NCI-H2107 treated with DMSO at 0.1 percent for 48 hours (cell line): Measurements from ENCODE around the gene SH3RF3.

Experiments used
- DNase-seq: peaks from one replicate; lab custom pipeline; 2025; ENCODE audit not compliant: unreplicated experiment; lab: John Stamatoyannopoulos, UW

Gene SH3RF3

GRCh38 chr2:109330056-109330455 is 201.1 kb downstream of the SH3RF3 start:
- no peak for DNase-seq

DNA sequence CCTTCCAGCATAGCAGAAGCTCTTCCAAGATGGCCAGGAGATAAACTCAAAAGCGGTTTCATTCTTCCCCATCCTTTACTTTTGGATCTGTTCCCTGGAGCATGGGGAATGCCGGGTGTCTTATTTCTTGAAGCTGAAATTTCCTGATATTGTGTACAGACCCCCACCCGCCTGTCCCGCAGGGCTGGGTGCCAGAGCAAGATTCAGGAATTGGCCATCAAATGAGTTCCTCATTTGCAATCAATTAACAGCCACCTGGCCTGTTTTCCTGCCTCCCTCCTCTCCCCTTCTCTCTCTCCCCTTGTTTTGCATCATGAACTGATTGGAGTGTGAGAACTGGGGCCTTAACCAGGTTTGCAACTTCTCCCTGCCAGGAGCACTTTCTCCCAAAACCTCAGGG is 202.1 kb downstream of the SH3RF3 start:
- no peak for DNase-seq

DNA sequence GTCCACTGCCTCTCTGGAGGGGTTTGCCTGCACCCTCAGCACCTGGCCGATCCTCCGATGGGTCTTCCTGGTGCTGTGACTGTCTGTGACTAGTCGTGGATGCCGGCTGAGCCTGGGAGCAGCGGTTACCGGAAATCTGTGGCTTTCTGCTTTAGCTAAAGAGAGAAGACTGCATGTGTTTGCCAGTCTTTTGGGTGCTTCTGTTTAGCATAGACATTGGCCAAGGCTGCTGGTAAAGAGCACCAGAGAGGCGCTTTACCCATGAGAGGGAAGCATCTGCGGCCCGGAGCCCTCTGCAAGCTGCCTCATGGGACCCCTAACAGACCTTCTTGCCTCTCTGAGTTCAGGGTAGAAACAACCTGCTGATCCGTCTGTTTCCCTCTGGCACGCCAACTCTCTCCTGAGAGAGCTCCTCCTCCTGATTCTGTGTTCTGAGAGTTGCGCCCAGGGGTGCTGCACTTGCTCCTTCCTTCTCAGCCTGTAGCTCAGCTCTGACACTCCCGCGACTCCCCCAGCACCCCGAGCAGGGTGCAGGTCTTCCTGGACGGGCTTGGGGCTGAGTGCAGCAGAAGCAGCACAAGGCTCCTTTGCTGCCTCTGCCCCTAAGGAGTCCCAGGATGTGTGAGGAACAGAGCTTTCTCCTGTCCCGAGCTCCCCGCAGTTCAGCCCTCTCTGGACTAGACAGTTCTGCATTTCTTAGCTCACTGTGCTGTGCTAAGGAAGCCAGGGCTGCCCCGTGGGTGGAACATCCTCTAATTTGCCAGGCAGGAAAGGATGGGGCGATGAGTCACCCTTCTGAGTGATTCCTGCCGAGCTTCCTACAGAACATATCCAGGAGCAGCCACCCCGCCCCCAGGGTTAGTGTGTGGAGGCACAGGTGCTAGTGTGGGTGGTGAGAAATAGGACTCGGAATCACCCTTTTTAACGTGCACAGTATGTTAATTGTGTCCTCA is 203.2 kb downstream of the SH3RF3 start:
- no peak for DNase-seq

DNA sequence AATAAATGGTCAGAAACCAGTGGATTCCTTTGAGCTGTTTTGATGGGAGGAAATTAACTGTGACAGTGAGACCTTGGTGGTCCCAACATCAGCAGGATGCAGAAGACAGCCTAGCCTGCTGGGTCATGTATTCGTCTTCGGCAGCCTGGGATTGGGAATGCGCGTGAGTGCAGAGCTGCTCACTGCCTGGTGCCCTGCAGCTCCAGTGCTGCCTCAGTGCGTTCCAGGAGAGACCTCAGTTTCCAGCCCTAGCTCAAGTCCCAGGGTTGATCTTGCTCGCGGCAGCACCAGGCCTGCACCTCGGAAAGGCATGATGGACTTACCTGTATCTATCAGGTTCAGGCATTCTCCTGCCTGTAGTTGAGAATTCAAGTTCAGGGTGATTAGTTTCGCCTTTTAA is 203.9 kb downstream of the SH3RF3 start:
- no peak for DNase-seq

DNA sequence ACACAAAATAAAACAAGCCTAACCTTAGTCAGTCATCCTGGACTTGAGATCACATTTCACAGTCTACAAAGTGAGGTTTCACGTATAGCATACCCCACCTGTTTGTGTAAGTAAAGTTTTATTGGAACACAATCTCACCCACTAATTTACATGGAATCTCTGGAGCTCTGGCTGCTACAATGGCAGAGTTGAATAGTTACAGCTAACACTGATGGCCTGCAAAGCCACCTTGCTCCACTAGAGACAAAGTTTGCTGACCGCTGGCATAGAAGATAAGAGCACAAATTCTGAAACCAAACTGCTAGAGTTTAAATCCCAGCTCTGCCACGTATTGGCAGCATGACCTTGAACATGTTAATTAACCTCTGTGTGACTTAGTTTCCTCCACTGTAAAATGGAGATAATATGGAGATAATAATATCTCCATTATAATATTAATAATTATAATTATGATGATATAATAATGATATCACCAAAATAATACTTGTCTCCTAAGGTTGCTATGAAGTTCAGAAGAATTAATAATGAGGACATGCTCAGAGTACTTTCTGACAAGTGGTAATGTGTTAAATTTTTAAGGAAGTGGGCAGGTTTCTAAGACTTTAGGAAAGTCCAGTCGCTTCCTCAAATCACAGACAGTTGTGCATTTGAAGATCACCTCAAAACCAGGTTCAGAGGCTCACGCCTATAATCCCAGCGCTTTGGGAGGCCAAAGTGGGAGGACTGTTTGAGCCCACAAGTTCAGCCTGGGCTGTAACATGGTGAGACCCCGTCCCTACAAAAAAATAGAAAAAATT is 204.6 kb downstream of the SH3RF3 start:
- DNase-seq = no peak

DNA sequence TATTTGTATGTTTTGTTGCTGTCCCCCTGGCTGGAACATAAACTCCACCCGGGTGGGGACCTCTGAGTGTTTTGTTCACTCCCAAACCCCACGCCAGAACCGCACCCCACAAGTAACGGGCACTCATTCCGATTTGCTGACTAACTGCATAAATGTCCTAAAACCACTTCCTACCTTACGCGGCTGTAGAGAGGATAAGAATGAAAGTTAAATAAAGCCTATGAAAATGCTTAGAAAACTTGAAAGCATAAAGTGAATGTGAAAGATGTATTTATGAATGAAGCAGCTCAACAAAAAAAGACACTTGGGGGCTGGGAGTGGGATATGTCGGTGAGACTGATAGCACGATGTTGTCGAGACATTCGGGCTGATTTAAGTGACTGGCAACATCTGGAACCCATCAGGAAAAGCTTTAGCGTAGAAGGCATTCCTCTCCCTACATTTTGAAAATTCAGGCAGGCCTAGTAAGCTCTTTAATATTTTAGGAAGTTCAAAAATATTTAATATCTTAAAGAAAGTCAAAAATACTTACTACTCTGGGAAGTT is 206.7 kb downstream of the SH3RF3 start:
- no peak for DNase-seq

- no peak for DNase-seq
Observed at GRCh38 chr2:109336296-109336695, 207.3 kb downstream of the SH3RF3 start.

GRCh38 chr2:109337221-109337620 is 208.2 kb downstream of the SH3RF3 start:
- no peak for DNase-seq

GRCh38 chr2:109339519-109339966 is 210.5 kb downstream of the SH3RF3 start:
- no peak for DNase-seq

- DNase-seq = no peak
Observed at GRCh38 chr2:109340381-109340780, 211.4 kb downstream of the SH3RF3 start.

DNA sequence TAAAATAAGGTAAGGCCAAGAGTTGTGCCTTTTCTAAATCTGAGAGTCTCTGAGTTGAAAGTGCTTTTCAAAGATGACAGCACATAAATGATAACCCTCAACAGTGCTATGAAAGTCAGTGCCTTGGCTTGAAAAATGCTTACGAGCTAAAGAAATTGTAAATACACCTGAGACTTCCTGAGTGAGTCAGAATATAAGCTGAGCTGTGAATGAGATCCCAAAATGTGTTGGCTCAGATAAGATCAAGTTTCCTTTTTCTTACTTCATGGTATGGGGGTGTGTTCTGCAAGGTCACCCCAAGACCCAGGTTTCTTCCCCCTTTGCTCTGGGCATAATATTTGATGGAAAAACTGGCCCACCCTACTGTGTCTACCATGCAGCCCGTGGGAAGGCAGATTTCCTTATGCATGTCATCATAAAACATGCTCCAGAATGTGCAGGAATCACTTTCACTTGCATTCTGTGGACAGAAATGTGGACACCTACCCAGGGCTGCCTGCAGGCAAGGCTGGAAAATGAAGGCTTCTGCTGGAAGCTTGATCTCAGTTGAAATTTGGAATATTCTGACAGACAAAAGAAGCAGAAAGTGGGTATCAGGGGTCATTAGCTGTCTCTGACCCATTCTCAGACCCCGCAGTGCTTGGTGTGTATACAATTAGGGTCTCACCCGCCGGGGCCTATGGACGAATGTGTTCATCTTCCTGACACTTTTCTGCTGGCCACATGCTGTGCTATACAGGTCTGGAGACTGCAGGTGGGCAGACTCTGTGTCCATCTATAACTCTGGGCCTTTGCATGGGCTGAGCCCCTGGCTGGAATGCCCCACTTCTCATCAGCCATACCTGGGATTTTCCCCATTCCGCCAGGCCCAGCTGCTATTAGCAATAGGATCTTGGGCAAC is 212.6 kb downstream of the SH3RF3 start:
- DNase-seq = no peak

- DNase-seq = no peak
Observed at GRCh38 chr2:109342256-109342850, 213.3 kb downstream of the SH3RF3 start.

GRCh38 chr2:109342930-109343329 is 213.9 kb downstream of the SH3RF3 start:
- DNase-seq = no peak

DNA sequence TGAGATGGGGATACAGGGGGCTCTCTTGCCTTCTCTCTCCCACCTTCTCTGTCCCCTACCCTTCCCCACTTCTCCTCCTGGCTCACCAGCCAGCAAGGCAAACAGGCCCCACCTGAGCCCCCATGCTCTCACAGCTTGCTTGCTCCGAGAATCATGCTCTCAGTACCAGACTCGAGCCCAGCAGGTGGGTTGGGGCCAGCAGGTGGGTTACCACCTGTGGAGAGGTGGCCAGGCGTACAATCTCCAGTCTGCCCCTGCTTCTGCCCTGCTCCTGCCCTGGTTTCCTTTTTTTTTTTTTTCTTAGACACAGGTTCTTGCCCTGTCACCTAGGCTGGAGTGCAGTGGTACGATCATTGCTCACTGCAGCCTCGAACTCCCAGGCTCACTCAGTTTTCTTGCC is 214.5 kb downstream of the SH3RF3 start:
- DNase-seq = no peak

GRCh38 chr2:109344270-109344805 is 215.3 kb downstream of the SH3RF3 start:
- DNase-seq = no peak

GRCh38 chr2:109345091-109345490 is 216.1 kb downstream of the SH3RF3 start:
- DNase-seq = no peak

DNA sequence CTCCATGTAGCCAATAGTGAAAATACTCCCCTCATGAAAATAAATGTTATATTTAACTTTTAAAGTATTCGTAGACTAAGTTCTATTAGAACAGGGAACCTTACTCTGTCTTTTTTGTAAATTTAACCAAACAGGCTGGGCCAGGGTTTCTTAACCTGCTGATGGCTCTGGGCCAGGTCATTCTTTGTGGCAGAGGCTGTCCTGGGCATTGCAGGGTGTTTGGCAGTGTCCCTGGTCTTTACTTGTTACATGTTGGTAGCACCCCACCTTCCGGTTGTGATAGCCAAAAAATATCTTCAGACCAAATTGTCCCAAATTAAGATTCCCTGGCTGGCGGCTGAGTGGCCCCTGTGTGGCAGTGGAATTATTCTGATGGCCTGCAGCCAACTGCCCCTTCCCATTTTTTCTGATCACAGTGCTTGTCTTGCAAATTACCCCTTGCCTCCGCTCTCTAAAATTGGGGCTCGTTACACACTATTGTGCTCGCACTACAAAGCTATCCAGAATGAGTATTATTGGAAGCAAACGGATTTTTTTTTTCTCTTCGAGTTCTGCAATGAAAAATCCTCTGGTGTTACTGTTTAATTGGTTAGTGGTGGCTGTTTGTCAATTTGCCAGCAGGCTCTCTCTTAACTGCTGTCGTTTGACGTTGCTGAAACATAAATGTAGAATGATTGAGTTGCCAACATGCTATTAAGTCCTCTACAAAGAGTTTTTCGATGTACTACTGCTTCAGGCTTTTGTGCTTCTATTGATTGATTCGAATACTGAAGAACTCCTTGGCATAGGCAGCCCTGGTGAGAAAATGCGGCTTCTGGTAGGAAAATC is 216.9 kb downstream of the SH3RF3 start:
- no peak for DNase-seq

DNA sequence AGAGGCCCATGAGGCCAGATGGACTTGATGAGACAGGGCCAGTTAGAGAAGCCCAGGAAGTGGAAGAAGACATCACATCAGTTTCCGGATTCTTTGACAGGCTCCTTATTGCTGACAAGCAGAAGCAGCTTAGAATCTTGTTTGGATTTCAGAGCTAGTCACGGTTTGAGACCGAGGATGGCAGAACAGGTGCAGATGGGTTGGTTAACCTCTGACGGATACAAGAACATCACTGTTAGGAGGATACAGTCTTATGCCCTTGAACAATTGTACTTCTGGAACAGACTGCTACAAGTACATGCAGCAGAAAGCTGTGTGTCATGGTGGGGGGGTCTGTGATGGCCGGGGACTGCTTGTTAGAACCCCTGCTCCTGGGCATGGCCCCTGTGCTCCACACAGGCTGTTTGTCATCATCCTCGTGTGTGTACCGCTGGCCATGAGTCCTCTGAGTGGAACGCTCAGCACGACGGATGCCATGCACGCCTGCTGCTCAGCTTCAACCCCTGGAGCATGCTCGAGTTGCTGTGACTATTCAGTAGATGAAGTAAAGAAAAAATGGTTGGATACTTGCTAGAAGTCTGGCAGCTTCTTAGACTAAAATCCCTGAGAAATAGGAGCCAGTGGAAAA is 217.7 kb downstream of the SH3RF3 start:
- no peak for DNase-seq

GRCh38 chr2:109347626-109348025 is 218.6 kb downstream of the SH3RF3 start:
- DNase-seq = no peak
